GM21515 (cell line): ENCODE results near the gene SNX25.
A peak's percentile ranks its signal among the peaks of the same experiment; 100 is the strongest.

Experiments used
- ATAC-seq: cut with Tn5 transposase; IDR thresholded peaks from one replicate; pipeline ENCODE4 v1.9.1; 2021; ENCODE audit not compliant: unreplicated experiment

Gene SNX25

DNA sequence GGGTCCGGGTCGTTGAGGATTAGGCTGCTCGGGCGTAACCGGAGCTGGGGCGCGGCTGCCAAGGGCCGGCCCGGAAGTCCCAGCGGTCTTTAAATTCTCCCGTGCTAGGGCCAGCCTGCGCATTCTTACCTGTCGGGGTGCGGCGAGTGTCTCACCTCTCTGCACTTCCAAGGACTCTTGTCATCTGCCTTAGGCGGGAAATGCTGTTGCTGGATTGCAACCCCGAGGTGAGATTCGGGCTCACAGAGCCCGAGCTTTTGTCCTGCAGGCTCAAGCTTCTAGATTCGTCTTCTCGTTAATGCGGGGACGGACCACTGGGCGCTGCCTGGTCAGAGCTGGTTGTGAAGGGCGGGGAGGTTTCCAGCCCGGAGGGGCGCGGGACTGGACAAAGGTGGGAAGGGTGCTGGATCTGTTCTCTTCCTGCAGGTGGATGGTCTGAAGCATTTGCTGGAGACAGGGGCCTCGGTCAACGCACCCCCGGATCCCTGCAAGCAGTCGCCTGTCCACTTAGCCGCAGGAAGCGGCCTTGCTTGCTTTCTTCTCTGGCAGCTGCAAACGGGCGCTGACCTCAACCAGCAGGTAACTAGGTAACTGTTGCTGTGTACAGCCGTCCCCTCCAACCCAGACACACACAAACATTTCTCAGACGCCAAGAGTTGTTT, 187.5 kb downstream of the SNX25 start, which contains the start of gene ANKRD37:
Gene ANKRD37, plus strand, starts transcription at position 118 of the 662 bp plus-strand sequence. Its CDS starts 83 bp downstream, at position 201.
- ATAC-seq = no peak

DNA sequence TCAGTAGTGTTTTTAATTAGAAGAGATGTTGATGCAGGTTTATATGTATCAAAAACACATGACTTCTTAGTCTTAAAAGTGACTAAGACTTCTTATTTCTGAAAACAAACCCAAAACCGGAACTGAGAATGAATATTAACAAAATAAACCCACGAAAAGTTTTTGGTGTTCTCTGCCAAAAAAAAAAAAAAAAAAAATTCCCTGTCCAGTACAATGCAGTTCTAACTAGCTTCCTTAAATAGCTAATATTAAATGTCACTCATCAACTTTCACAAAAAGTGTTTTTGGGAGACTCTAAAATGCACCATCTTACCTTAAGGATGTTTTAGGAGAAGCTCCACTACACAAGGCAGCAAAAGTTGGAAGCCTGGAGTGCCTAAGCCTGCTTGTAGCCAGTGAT, 189.2 kb downstream of the SNX25 start:
- ATAC-seq = no peak

DNA sequence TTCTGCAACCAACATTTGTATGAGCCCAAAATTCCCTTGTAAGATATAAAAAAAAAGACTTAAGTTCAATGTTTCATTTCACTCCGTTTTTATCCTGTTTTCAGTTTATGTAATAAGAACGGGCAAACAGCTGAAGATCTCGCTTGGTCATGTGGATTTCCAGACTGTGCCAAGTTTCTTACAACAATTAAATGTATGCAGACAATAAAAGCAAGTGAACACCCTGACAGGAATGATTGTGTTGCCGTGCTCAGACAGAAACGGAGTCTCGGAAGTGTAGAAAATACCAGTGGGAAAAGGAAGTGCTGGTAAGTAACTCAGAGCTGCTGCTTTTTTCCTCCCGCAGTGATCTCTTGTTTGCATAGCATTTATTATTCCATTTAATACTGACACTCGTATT, 190.1 kb downstream of the SNX25 start:
- ATAC-seq = no peak

DNA sequence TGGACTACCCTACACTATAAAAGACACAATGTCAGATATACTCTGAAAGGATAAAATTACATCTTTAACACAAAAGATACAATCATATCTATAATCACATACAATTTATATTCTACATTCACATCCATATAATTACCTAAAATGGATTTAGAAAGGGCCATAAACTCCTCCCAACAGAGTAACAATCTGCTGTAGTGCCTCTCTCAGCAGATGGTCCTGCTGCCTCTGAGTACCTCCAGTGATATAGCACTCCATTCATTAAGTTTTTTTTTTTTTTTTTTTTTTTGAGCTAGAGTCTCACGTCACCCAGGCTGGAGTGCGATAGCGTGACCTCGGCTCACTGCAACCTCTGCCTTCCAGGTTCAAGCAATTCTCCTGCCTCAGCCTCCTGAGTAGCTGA, 194.6 kb downstream of the SNX25 start:
- ATAC-seq = no peak

DNA sequence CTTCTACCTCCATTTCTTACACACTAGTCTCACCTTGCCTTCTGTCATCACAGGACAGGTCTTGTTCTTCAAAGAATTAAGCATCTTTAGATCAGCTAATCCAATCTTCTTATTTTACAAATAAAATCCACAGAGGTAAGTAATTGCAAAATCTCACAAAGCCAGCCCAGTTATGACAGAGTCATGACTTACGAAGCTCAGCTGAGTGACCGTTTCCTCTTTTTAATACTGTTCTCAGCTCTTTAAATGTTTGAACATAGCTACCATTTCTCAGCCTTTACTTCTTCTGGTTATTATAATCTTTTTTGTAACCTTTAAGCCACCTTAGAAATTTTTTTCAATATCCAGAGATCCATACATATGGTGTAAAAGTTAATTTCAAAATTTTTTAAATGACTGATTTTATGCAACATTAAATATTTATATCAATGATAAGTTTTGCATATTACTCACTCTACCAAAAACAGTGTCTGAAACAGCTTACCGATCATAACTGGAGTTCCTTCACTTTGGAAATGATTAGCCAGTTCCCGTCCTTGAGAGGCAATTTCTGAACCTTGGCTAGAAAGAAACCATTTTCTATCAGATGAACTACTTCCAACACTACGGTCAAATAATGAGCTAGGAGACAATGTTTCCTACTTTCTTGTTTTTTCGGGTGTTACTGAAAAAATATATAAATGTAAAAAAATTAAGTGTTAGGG, 196.1 kb downstream of the SNX25 start:
- peak; percentile 54 for ATAC-seq

DNA sequence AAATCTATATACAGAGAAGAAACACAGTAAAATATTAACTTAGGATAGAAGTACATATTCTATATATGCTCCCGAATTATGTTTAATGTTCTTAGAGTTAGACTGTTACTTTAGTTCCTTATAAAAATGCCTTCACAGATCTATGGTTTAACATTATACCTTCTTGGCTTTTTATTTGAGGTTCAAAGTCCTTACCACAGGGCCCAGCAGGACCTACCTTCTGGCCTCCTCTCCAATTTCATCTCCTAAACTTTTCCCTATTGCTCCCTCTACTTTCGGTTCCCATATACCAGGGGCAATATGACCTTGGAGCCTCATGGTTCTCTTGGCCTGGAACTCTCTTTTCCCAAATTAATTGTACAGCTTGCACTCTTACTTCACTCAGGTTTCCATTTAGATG, 199.0 kb downstream of the SNX25 start:
- ATAC-seq = no peak

DNA sequence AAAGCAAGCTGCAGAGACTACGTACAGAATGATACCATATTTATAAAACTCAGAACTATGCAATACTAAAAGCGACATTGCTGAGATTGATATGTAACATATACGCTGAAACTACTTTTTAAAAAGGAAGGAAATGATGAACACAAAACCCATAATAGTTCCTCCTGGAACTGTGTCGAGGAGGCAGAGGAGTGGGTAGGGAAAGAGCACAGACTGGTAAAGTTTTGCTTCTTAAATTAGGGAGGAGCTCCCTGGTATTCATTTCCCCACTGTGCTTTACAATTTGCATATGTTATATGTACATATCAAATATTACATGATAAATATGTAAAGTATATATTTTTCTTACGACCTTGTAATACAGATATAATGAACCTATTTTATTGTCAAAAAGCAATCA, 202.5 kb downstream of the SNX25 start:
- ATAC-seq = no peak

DNA sequence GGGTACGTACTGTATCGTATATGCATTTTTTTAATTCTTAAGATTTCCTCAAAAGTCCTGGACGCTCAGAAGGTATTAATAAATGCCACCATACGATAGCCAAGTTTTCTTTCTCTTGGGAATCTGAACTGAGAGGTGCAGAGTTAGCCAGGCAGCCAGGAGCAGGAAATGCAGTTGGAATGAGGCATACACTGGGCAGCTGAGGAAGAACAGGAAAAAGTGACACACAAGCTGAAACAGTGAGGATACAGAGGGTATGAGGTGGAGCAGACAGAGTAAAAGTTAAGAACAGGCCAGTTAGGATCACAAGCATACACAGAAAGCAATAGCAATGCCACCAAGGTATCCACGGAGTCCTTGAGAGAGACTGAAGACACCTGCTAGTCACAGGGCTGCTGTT, 203.0 kb downstream of the SNX25 start:
- no peak for ATAC-seq
